Skeletal muscle cell (primary cell): ENCODE results near the gene SYNRG.
"Not testable (repeated sequence)": the region's sequence is repeated elsewhere in the genome, so short reads cannot be mapped to it uniquely, and the experiment has no call there.

Experiments used
- DNase-seq: peaks from one replicate; pipeline ENCODE4 v3.0.0-alpha.2; 2010; ENCODE audit warnings: low read depth
- H3K4me3 ChIP-seq: 2 replicates; pipeline ENCODE4 v1.5.1; 2011; ENCODE audit warnings: low read depth, mild to moderate bottlenecking, control low read depth, low read length, moderate library complexity

The SYNRG gene

DNA sequence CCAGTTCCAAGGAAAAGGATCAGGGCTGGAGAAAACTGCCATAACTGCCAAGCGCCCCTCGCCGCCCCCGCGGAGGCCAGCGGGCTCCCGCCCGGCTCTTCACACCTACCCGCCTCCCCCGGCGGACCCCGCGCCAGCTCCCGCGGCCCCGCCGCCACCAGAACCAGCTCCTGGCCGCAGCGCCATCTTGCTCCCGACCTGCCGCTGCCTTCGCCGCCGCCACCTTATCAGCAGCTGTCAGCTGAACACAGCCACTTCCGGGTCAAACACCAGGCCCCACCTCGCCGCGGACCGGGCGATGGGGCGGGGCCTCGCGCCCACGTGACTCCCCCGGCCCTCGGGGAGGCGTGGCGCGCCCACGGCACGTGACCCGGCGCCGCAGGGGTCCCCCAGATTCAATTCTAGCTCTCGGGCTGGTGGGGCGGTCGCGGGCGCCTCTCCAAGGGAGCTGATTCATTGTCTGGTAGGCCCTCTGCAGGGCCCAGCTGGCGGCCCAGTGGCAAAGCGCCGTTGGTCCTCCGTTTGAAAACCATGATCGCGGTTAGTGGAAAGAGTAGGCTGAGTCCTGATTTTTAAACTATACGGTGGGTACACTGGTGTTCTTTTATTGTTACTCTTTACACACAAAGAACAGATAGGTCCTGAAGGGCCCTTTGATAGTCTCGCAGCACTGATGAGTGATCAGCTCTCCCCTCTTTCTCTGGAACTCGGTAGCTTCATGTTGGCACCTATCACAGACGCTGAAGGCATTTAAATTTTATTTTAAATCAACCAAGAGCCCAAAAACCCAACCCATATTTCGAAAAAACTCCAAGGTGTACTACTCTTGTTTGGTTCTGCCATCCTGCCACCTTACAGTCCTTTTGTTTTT, at the start of gene SYNRG:
SYNRG (minus strand) TSS at position 249 of the 871 bp plus-strand sequence; CDS start at position 186, 63 bp downstream.
- H3K4me3 ChIP-seq, result peak within 1 kb of the TSS; percentile 85
- DNase-seq, result peak; percentile 86

GRCh38 chr17:37657202-37657601, 48.0 kb upstream of the SYNRG start:
- no peak overlapping the region for H3K4me3 ChIP-seq
- DNase-seq, result no peak

- H3K4me3 ChIP-seq, result no peak overlapping the region
- DNase-seq, result no peak
Observed at GRCh38 chr17:37651849-37652248, 42.6 kb upstream of the SYNRG start.

GRCh38 chr17:37650419-37651003, 41.3 kb upstream of the SYNRG start:
- no peak for DNase-seq
- no peak overlapping the region for H3K4me3 ChIP-seq

GRCh38 chr17:37648555-37648954, 39.3 kb upstream of the SYNRG start:
- DNase-seq, result no peak
- no peak overlapping the region for H3K4me3 ChIP-seq

- H3K4me3 ChIP-seq, result no peak overlapping the region
- no peak for DNase-seq
Observed at GRCh38 chr17:37647856-37648255, 38.6 kb upstream of the SYNRG start.

GRCh38 chr17:37643869-37644268, 34.7 kb upstream of the SYNRG start:
- peak overlapping the region; percentile 90 for H3K4me3 ChIP-seq
- no peak for DNase-seq

GRCh38 chr17:37643118-37643766, 34.0 kb upstream of the SYNRG start, which contains the start of gene DDX52:
DDX52 (minus strand) TSS chr17:37643446; CDS start chr17:37643420, 26 bp downstream.
- H3K4me3 ChIP-seq, result peak within 1 kb of the TSS; percentile 90
- peak; percentile 59 for DNase-seq

- peak overlapping the region; percentile 90 for H3K4me3 ChIP-seq
- no peak for DNase-seq
Observed at GRCh38 chr17:37642681-37643080, 33.5 kb upstream of the SYNRG start.

- H3K4me3 ChIP-seq, result no peak overlapping the region
- DNase-seq, result no peak
Observed at GRCh38 chr17:37640015-37640414, 30.8 kb upstream of the SYNRG start.

GRCh38 chr17:37637956-37638355, 28.7 kb upstream of the SYNRG start:
- no peak for DNase-seq
- no peak overlapping the region for H3K4me3 ChIP-seq

DNA sequence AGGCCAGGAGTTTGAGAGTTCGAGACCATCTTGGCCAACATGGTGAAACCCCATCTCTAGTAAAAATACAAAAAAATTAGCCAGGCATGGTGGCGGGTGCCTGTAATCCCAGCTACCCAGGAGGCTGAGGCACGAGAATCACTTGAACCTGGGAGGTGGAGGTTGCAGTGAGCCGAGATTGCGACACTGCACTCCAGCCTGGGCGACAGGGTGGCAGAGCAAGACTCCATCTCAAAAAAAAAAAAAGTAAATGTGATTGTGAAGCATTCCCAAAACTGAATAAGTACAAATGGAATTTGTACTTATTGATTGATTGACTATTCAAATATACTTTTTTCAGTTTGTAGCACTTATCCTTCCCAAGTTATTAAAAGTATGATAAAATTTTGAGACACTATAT, 7.2 kb upstream of the SYNRG start:
- DNase-seq, H3K4me3 ChIP-seq: not testable (repeated sequence)

GRCh38 chr17:37614823-37615222, 5.6 kb upstream of the SYNRG start:
- no peak for DNase-seq
- H3K4me3 ChIP-seq, result no peak overlapping the region

GRCh38 chr17:37614391-37614790, 5.2 kb upstream of the SYNRG start:
- DNase-seq, result peak; percentile 55
- H3K4me3 ChIP-seq, result no peak overlapping the region

DNA sequence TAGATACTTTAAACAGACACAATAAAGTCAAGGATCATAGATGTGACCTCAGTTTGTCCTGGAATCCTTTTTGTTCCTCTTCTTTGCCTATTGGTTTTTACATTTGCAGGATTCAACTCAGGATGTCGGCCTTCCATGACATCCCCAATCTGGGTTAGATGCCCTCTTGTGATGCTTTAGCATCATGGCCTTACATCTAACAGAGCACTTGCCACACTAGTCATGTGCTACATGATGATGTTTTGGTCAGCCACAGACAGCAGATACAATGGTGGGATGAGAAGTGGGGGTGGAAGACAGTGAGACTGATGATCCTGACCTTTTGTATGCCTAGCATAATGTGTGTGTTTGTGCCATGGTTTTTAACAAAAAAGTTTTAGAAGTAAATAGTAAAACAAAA, 1.8 kb upstream of the SYNRG start:
- H3K4me3 ChIP-seq, result no peak overlapping the region
- DNase-seq, result no peak

GRCh38 chr17:37610041-37610420, 813 bp upstream of the SYNRG start:
- H3K4me3 ChIP-seq, result peak overlapping the region; percentile 85
- DNase-seq, result not testable (repeated sequence)

- peak overlapping the region; percentile 85 for H3K4me3 ChIP-seq
- DNase-seq, result no peak
Observed at GRCh38 chr17:37608351-37609169, 658 bp downstream of the SYNRG start.

- DNase-seq, result no peak
Observed at GRCh38 chr17:37607637-37608331, 1.4 kb downstream of the SYNRG start.

More at GRCh38 chr17:37607637-37608331, 1.4 kb downstream of the SYNRG start:
- peak overlapping the region; percentile 85 for H3K4me3 ChIP-seq
